ENCODE measurements around the gene KLHL33.

DNA sequence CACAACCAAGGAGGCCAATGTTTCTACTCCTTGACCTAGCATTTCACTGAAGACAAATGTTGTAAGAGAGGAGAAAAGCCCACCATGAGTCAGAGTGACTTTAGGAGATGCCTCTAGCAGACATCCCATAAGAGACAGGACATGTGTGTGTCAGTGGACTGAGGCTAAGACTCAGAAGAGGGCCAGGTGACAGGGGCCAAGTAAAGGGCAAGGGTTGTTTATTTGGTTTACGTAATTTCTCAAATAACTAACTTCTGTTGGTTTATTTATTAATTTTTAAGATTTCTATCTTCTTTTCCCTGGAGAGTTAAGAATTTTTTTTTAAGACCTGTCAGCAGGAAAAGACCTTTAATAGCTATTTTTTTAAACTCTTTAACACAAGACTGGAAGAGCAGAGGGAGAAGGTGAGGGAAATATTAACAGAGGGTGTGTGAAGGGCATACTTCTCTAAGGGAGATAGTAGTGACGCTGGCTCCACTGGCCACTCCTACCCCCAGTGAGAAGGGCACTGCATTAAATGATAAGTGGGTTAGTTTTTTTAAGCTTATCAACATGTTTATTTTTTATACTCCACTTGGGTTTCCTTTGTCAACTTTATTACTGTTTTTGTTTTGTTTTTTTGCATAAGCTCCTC, 36.7 kb upstream of the KLHL33 start:
- TF ChIP-seq ZNF660 (tag by site-specific recombination; IDR thresholded peaks at IDR 0.05) = no peak
- no peak for TF ChIP-seq ZNF366 (tag by site-specific recombination; conservative IDR thresholded peaks at IDR 0.05)
- TF ChIP-seq ZNF175 (tag by site-specific recombination; IDR thresholded peaks at IDR 0.05) = no peak
- TF ChIP-seq BCL11B (tag by site-specific recombination; IDR thresholded peaks at IDR 0.05; ENCODE audit: low read depth) = no peak
